Measurements from ENCODE around the gene TRMT61A. TPM values are rescaled to one million over a fixed set of nuclear protein-coding genes. Genes with fewer than 3 reads are reported as not detected.

TRMT61A gene
- total RNA-seq, 1 experiment from 2014 or later, result 15.5 TPM

DNA sequence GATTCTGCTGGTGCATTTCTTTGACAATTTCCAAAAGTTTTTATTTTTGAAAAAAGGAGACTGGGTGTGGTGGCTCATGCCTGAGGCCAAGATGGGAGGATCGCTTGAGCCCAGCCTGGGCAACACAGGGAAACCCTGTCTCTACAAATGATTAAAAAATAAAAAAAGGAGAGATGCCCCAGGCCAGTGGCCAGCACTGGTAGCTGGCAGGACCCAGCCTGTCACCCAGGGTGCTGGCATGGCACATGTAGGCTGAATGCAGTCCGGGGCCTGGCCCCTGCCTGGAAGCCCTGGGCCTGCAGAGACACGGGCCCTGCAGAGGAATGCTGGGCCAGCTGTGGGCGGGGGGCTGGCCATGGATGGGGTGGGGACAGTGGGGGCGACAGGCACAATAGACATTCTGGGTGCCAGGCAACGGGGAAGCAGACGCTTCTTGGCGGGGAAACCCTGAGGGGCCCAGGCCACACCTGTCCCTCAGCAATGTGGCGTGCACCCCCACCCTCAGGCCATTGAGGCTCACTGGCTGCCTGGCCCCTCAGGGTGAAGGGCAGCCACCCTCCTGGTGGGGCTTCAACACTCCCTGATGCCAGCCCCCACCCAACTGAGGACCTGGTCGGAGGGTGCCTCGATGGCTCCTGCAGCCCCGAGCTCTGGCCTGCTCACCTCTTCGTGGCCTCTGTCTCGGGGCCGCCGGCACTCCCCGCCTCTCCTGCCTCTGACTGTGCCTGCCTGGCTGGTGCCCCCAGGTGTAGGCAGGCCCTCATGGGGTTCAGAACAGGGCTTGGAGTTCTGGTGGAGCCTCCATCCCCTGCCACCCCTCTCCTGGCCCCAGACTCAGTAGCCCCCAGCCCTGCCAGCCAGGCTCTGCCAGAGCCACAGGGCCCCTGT is 12.1 kb downstream of the TRMT61A start:
- peaks cover 11% of the 10 kb centered on the region for H3K27me3 Mint-ChIP-seq (ENCODE audit: low read depth)
- no peaks in the 10 kb centered on the region for H3K9me3 Mint-ChIP-seq
- ATAC-seq, result no peak
- TF ChIP-seq NFATC4 (CRISPR knock-in tag; IDR thresholded peaks at IDR 0.05) (no peak), NR3C1 (CRISPR knock-in tag; conservative IDR thresholded peaks at IDR 0.05; ENCODE audit: low read depth) (no peak), HMGA2 (CRISPR knock-in tag; IDR thresholded peaks at IDR 0.05) (no peak), OVOL2 (CRISPR knock-in tag; IDR thresholded peaks at IDR 0.05; ENCODE audit: borderline replicate concordance) (no peak), CREB1 (CRISPR knock-in tag; IDR thresholded peaks at IDR 0.05) (no peak), ESRRA (CRISPR knock-in tag; IDR thresholded peaks at IDR 0.05; ENCODE audit: borderline replicate concordance) (no peak), CTCF (IDR thresholded peaks at IDR 0.05) (no peak), NFYB (CRISPR knock-in tag; conservative IDR thresholded peaks at IDR 0.05; ENCODE audit: low read depth) (no peak), NR2C2 (CRISPR knock-in tag; IDR thresholded peaks at IDR 0.05) (no peak), MXD4 (CRISPR knock-in tag; IDR thresholded peaks at IDR 0.05; ENCODE audit: borderline replicate concordance) (no peak), ZNF138 (CRISPR knock-in tag; conservative IDR thresholded peaks at IDR 0.05) (no peak), CDX4 (CRISPR knock-in tag; IDR thresholded peaks at IDR 0.05; ENCODE audit: borderline replicate concordance) (no peak), ATF1 (CRISPR knock-in tag; IDR thresholded peaks at IDR 0.05) (no peak), ATF3 (CRISPR knock-in tag; conservative IDR thresholded peaks at IDR 0.05) (no peak), RELA (CRISPR knock-in tag; IDR thresholded peaks at IDR 0.05; ENCODE audit: borderline replicate concordance) (no peak), ZNF219 (CRISPR knock-in tag; IDR thresholded peaks at IDR 0.05; ENCODE audit: borderline replicate concordance) (no peak), FOXK1 (CRISPR knock-in tag; IDR thresholded peaks at IDR 0.05) (no peak), ZNF281 (CRISPR knock-in tag; IDR thresholded peaks at IDR 0.05) (no peak)
- TF ChIP-seq, protein P1, sequence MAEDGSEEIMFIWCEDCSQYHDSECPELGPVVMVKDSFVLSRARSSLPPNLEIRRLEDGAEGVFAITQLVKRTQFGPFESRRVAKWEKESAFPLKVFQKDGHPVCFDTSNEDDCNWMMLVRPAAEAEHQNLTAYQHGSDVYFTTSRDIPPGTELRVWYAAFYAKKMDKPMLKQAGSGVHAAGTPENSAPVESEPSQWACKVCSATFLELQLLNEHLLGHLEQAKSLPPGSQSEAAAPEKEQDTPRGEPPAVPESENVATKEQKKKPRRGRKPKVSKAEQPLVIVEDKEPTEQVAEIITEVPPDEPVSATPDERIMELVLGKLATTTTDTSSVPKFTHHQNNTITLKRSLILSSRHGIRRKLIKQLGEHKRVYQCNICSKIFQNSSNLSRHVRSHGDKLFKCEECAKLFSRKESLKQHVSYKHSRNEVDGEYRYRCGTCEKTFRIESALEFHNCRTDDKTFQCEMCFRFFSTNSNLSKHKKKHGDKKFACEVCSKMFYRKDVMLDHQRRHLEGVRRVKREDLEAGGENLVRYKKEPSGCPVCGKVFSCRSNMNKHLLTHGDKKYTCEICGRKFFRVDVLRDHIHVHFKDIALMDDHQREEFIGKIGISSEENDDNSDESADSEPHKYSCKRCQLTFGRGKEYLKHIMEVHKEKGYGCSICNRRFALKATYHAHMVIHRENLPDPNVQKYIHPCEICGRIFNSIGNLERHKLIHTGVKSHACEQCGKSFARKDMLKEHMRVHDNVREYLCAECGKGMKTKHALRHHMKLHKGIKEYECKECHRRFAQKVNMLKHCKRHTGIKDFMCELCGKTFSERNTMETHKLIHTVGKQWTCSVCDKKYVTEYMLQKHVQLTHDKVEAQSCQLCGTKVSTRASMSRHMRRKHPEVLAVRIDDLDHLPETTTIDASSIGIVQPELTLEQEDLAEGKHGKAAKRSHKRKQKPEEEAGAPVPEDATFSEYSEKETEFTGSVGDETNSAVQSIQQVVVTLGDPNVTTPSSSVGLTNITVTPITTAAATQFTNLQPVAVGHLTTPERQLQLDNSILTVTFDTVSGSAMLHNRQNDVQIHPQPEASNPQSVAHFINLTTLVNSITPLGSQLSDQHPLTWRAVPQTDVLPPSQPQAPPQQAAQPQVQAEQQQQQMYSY (CRISPR knock-in tag; IDR thresholded peaks at IDR 0.05), result no peak
- TF ChIP-seq, protein P2, sequence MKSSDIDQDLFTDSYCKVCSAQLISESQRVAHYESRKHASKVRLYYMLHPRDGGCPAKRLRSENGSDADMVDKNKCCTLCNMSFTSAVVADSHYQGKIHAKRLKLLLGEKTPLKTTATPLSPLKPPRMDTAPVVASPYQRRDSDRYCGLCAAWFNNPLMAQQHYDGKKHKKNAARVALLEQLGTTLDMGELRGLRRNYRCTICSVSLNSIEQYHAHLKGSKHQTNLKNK (CRISPR knock-in tag; IDR thresholded peaks at IDR 0.05), result no peak
- DNase-seq (ENCODE audit: low spot score), result no peak
- CTCF ChIA-PET, result interaction anchor here (1.9 to 21.0 kb wide), 5 partner anchors 8 to 31 kb away, joined by 6 to 455 read pairs (median 13); partner anchors contain the start of genes CKB and TRMT61A
- no peak overlapping the region for H3K4me3 Mint-ChIP-seq
- H3K36me3 Mint-ChIP-seq, result no peaks in the 10 kb centered on the region
- H3K27ac Mint-ChIP-seq, result no peak overlapping the region
- peaks cover 5% of the 10 kb centered on the region; the same call in 1 of the 2 replicates for H3K4me1 Mint-ChIP-seq
- POLR2A ChIA-PET, result interaction anchor here (0.8 to 4.1 kb wide), 5 partner anchors 11 to 21 kb away, joined by 3 to 65 read pairs (median 3); partner anchors contain the start of genes BAG5 and CKB
